ENCODE data around the gene RIBC2. TPM values are rescaled to one million over a fixed set of nuclear protein-coding genes. Genes with fewer than 3 reads are reported as not detected.

RIBC2 gene
- total RNA-seq, 1 donor from 2014 or later = 2.6 TPM

- Histone ChIP-seq H3K9me3 (no peaks in the 10 kb centered on the region), H3K27ac (no peak overlapping the region), H3K36me3 (no peaks in the 10 kb centered on the region), H3K27me3 (ENCODE audit: low read depth) (no peaks in the 10 kb centered on the region), H3K4me1 (no peaks in the 10 kb centered on the region), H3K4me3 (no peak overlapping the region)
- no peak for TF ChIP-seq CTCF (IDR thresholded peaks at IDR 0.05)
- intact Hi-C loops (cut with DNase I) = no loop called here
- ATAC-seq = no peak
- DNase-seq = peak; percentile 24
Observed at GRCh38 chr22:45428391-45429385, 15.2 kb downstream of the RIBC2 start.

- Histone ChIP-seq H3K9me3 (no peaks in the 10 kb centered on the region), H3K4me1 (no peaks in the 10 kb centered on the region), H3K27ac (no peak overlapping the region), H3K4me3 (no peak overlapping the region), H3K27me3 (ENCODE audit: low read depth) (no peaks in the 10 kb centered on the region), H3K36me3 (no peaks in the 10 kb centered on the region)
- DNase-seq (peak; percentile 42), ATAC-seq (no peak)
- intact Hi-C loops (cut with DNase I) = no loop called here
- no peak for TF ChIP-seq CTCF (IDR thresholded peaks at IDR 0.05)
Observed at GRCh38 chr22:45429424-45429823, 15.9 kb downstream of the RIBC2 start.

GRCh38 chr22:45429981-45430775 lies 16.7 kb downstream of the RIBC2 start:
- peaks cover 4% of the 10 kb centered on the region for H3K4me1 ChIP-seq
- no peak overlapping the region for H3K27ac ChIP-seq
- no peak for ATAC-seq
- H3K36me3 ChIP-seq = no peaks in the 10 kb centered on the region
- DNase-seq = peak; percentile 31
- no peaks in the 10 kb centered on the region for H3K9me3 ChIP-seq
- no peak overlapping the region for H3K4me3 ChIP-seq
- no peak for TF ChIP-seq CTCF (IDR thresholded peaks at IDR 0.05)
- intact Hi-C loops (cut with DNase I) = no loop called here
- no peaks in the 10 kb centered on the region for H3K27me3 ChIP-seq (ENCODE audit: low read depth)

GRCh38 chr22:45430871-45431270 lies 17.4 kb downstream of the RIBC2 start:
- intact Hi-C loops (cut with DNase I) = no loop called here
- ATAC-seq = no peak
- H3K27me3 ChIP-seq (ENCODE audit: low read depth) = no peaks in the 10 kb centered on the region
- H3K36me3 ChIP-seq = no peaks in the 10 kb centered on the region
- H3K4me3 ChIP-seq = no peak overlapping the region
- H3K4me1 ChIP-seq = peaks cover 9% of the 10 kb centered on the region
- H3K9me3 ChIP-seq = no peaks in the 10 kb centered on the region
- TF ChIP-seq CTCF (IDR thresholded peaks at IDR 0.05) = no peak
- no peak overlapping the region for H3K27ac ChIP-seq
- peak; percentile 30 for DNase-seq

GRCh38 chr22:45434981-45435380 lies 21.5 kb downstream of the RIBC2 start:
- DNase-seq (no peak), ATAC-seq (no peak)
- Histone ChIP-seq H3K27me3 (ENCODE audit: low read depth) (no peaks in the 10 kb centered on the region), H3K4me3 (no peak overlapping the region), H3K36me3 (no peaks in the 10 kb centered on the region), H3K4me1 (peaks cover 9% of the 10 kb centered on the region), H3K27ac (peak overlapping the region; percentile 66), H3K9me3 (no peaks in the 10 kb centered on the region)
- intact Hi-C loops (cut with DNase I) = no loop called here
- no peak for TF ChIP-seq CTCF (IDR thresholded peaks at IDR 0.05)
